ENCODE data around the gene ZNF606. TPM values are rescaled to one million over a fixed set of nuclear protein-coding genes. Genes with fewer than 3 reads are reported as not detected.

Gene ZNF606
- total and polyA plus RNA-seq, 2 experiments from 2014 or later = 13.6 to 55.6 TPM

DNA sequence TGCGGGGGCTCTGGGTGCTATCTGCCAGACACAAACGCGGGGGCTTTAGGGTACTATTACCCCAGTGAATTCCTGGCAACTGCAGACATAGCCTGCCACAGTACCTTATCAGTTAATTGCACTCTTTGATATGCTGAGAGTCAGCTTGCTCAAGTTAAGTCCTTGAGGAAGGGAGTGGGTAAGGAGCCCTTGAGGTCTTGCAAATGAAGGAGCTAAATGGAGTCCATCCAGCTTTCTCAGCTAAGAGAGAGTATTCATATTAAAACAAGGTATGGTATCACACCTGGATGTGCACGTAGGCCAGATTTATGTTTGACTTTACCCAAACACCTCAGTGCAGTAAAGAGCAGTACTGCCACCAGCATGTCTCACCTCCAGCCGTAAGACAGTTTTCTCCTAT lies 11.5 kb upstream of the ZNF606 start:
- Mint-ChIP-seq H3K4me1 (no peaks in the 10 kb centered on the region; the same call in 2 of the 3 replicates), H3K9me3 (peaks cover 79% of the 10 kb centered on the region), H3K4me3 (no peak overlapping the region), H3K27me3 (ENCODE audit: insufficient read depth, low read depth, poor library complexity) (peaks cover 6% of the 10 kb centered on the region), H3K36me3 (ENCODE audit: low read depth) (peaks cover 41% of the 10 kb centered on the region), H3K27ac (no peak overlapping the region)
- no peaks in the 10 kb centered on the region for H3K36me3 ChIP-seq (ENCODE audit: insufficient read depth)
- H4K20me1 ChIP-seq (replicated peaks; ENCODE audit: insufficient read depth) = no peaks in the 10 kb centered on the region
- no peak overlapping the region for H3K4me3 ChIP-seq
- H2AFZ ChIP-seq = no peak overlapping the region
- no peak for DNase-seq (ENCODE audit: low spot score)
- H3K9me2 ChIP-seq (ENCODE audit: insufficient read depth) = peaks cover 3% of the 10 kb centered on the region; the same call in 1 of the 2 replicates
- no peaks in the 10 kb centered on the region for H3F3A ChIP-seq (replicated peaks; ENCODE audit: low read depth)
- no peak for ATAC-seq
- no peak for TF ChIP-seq POLR2AphosphoS5 (IDR thresholded peaks at IDR 0.05; ENCODE audit: low read depth)
- TF ChIP-seq, protein P1, sequence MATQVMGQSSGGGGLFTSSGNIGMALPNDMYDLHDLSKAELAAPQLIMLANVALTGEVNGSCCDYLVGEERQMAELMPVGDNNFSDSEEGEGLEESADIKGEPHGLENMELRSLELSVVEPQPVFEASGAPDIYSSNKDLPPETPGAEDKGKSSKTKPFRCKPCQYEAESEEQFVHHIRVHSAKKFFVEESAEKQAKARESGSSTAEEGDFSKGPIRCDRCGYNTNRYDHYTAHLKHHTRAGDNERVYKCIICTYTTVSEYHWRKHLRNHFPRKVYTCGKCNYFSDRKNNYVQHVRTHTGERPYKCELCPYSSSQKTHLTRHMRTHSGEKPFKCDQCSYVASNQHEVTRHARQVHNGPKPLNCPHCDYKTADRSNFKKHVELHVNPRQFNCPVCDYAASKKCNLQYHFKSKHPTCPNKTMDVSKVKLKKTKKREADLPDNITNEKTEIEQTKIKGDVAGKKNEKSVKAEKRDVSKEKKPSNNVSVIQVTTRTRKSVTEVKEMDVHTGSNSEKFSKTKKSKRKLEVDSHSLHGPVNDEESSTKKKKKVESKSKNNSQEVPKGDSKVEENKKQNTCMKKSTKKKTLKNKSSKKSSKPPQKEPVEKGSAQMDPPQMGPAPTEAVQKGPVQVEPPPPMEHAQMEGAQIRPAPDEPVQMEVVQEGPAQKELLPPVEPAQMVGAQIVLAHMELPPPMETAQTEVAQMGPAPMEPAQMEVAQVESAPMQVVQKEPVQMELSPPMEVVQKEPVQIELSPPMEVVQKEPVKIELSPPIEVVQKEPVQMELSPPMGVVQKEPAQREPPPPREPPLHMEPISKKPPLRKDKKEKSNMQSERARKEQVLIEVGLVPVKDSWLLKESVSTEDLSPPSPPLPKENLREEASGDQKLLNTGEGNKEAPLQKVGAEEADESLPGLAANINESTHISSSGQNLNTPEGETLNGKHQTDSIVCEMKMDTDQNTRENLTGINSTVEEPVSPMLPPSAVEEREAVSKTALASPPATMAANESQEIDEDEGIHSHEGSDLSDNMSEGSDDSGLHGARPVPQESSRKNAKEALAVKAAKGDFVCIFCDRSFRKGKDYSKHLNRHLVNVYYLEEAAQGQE (IDR thresholded peaks at IDR 0.05; ENCODE audit: unreplicated experiment) = no peak
- no peak for TF ChIP-seq CREB1 (CRISPR knock-in tag; IDR thresholded peaks at IDR 0.05; ENCODE audit: low read depth)
- no peak for TF ChIP-seq EZH2 (IDR thresholded peaks at IDR 0.05; ENCODE audit: low read depth, unreplicated experiment)
- no peak for TF ChIP-seq ZNF114 (CRISPR knock-in tag; IDR thresholded peaks at IDR 0.05)
- TF ChIP-seq NANOG (IDR thresholded peaks at IDR 0.05; ENCODE audit: borderline replicate concordance) = no peak
- TF ChIP-seq ZNF331 (CRISPR knock-in tag; IDR thresholded peaks at IDR 0.05; ENCODE audit: low read depth) = no peak
- TF ChIP-seq, protein P2, sequence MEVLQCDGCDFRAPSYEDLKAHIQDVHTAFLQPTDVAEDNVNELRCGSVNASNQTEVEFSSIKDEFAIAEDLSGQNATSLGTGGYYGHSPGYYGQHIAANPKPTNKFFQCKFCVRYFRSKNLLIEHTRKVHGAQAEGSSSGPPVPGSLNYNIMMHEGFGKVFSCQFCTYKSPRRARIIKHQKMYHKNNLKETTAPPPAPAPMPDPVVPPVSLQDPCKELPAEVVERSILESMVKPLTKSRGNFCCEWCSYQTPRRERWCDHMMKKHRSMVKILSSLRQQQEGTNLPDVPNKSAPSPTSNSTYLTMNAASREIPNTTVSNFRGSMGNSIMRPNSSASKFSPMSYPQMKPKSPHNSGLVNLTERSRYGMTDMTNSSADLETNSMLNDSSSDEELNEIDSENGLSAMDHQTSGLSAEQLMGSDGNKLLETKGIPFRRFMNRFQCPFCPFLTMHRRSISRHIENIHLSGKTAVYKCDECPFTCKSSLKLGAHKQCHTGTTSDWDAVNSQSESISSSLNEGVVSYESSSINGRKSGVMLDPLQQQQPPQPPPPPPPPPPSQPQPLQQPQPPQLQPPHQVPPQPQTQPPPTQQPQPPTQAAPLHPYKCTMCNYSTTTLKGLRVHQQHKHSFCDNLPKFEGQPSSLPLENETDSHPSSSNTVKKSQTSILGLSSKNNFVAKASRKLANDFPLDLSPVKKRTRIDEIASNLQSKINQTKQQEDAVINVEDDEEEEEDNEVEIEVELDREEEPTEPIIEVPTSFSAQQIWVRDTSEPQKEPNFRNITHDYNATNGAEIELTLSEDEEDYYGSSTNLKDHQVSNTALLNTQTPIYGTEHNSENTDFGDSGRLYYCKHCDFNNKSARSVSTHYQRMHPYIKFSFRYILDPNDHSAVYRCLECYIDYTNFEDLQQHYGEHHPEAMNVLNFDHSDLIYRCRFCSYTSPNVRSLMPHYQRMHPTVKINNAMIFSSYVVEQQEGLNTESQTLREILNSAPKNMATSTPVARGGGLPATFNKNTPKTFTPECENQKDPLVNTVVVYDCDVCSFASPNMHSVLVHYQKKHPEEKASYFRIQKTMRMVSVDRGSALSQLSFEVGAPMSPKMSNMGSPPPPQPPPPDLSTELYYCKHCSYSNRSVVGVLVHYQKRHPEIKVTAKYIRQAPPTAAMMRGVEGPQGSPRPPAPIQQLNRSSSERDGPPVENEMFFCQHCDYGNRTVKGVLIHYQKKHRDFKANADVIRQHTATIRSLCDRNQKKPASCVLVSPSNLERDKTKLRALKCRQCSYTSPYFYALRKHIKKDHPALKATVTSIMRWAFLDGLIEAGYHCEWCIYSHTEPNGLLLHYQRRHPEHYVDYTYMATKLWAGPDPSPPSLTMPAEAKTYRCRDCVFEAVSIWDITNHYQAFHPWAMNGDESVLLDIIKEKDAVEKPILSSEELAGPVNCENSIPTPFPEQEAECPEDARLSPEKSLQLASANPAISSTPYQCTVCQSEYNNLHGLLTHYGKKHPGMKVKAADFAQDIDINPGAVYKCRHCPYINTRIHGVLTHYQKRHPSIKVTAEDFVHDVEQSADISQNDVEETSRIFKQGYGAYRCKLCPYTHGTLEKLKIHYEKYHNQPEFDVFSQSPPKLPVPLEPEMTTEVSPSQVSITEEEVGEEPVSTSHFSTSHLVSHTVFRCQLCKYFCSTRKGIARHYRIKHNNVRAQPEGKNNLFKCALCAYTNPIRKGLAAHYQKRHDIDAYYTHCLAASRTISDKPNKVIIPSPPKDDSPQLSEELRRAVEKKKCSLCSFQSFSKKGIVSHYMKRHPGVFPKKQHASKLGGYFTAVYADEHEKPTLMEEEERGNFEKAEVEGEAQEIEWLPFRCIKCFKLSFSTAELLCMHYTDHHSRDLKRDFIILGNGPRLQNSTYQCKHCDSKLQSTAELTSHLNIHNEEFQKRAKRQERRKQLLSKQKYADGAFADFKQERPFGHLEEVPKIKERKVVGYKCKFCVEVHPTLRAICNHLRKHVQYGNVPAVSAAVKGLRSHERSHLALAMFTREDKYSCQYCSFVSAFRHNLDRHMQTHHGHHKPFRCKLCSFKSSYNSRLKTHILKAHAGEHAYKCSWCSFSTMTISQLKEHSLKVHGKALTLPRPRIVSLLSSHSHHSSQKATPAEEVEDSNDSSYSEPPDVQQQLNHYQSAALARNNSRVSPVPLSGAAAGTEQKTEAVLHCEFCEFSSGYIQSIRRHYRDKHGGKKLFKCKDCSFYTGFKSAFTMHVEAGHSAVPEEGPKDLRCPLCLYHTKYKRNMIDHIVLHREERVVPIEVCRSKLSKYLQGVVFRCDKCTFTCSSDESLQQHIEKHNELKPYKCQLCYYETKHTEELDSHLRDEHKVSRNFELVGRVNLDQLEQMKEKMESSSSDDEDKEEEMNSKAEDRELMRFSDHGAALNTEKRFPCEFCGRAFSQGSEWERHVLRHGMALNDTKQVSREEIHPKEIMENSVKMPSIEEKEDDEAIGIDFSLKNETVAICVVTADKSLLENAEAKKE (CRISPR knock-in tag; IDR thresholded peaks at IDR 0.05) = no peak
- TF ChIP-seq JUNB (IDR thresholded peaks at IDR 0.05; ENCODE audit: unreplicated experiment) = no peak
- TF ChIP-seq, protein P3, sequence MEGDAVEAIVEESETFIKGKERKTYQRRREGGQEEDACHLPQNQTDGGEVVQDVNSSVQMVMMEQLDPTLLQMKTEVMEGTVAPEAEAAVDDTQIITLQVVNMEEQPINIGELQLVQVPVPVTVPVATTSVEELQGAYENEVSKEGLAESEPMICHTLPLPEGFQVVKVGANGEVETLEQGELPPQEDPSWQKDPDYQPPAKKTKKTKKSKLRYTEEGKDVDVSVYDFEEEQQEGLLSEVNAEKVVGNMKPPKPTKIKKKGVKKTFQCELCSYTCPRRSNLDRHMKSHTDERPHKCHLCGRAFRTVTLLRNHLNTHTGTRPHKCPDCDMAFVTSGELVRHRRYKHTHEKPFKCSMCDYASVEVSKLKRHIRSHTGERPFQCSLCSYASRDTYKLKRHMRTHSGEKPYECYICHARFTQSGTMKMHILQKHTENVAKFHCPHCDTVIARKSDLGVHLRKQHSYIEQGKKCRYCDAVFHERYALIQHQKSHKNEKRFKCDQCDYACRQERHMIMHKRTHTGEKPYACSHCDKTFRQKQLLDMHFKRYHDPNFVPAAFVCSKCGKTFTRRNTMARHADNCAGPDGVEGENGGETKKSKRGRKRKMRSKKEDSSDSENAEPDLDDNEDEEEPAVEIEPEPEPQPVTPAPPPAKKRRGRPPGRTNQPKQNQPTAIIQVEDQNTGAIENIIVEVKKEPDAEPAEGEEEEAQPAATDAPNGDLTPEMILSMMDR (conservative IDR thresholded peaks at IDR 0.05; ENCODE audit: low read depth in 2 of 2) = no peak
- no peak for TF ChIP-seq EZH2phosphoT487 (IDR thresholded peaks at IDR 0.05; ENCODE audit: unreplicated experiment)
- no peak for TF ChIP-seq STAT1 (IDR thresholded peaks at IDR 0.05; ENCODE audit: unreplicated experiment)
- TF ChIP-seq, protein P4, sequence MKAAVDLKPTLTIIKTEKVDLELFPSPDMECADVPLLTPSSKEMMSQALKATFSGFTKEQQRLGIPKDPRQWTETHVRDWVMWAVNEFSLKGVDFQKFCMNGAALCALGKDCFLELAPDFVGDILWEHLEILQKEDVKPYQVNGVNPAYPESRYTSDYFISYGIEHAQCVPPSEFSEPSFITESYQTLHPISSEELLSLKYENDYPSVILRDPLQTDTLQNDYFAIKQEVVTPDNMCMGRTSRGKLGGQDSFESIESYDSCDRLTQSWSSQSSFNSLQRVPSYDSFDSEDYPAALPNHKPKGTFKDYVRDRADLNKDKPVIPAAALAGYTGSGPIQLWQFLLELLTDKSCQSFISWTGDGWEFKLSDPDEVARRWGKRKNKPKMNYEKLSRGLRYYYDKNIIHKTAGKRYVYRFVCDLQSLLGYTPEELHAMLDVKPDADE (IDR thresholded peaks at IDR 0.05) = no peak
- H3K27me3 ChIP-seq (ENCODE audit: insufficient read depth) = no peaks in the 10 kb centered on the region
- H3K4me2 ChIP-seq = 0 out of 2 replicates have a peak overlapping the region, but pooled peaks have one; percentile 27
- no peak overlapping the region for H3K27ac ChIP-seq (ENCODE audit: low read depth)
- H3K4me1 ChIP-seq (ENCODE audit: insufficient read depth) = no peaks in the 10 kb centered on the region
- no peaks in the 10 kb centered on the region for H3K79me2 ChIP-seq (replicated peaks; ENCODE audit: insufficient read depth)

Measured in GM23338 (cell line).